GM03348 (cell line): ENCODE results near the gene SCNN1B.
"Not testable (repeated sequence)": the region's sequence is repeated elsewhere in the genome, so short reads cannot be mapped to it uniquely, and the experiment has no call there.

ENCODE experiments used
- DNase-seq: peaks from one replicate; pipeline ENCODE4 v3.0.0; 2012; ENCODE audit warnings: low spot score

Gene SCNN1B

DNA sequence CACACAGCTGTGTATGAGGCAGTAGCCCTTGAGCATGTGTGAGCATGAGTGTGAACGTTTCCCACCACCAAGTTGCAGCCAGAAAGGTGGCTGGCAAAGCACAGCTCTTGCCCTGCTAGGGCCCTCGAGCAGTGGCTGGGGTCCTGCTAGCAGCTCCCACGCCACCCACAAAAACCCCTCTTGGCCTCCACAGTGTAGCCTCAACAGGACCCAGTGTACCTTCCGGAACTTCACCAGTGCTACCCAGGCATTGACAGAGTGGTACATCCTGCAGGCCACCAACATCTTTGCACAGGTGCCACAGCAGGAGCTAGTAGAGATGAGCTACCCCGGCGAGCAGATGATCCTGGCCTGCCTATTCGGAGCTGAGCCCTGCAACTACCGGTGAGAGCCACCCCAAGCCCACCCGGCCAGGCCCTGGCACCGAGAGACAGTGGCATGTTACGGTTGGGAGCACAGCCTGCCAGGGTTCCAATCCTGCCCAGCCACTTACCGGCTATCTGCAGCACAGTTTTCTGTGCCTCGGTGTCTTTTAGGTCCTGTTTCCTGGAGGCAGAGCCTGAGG, 53.1 kb downstream of the SCNN1B start:
- DNase-seq = no peak

- DNase-seq = no peak
These were observed 54.8 kb downstream of the SCNN1B start for GRCh38 chr16:23356941-23357340.

DNA sequence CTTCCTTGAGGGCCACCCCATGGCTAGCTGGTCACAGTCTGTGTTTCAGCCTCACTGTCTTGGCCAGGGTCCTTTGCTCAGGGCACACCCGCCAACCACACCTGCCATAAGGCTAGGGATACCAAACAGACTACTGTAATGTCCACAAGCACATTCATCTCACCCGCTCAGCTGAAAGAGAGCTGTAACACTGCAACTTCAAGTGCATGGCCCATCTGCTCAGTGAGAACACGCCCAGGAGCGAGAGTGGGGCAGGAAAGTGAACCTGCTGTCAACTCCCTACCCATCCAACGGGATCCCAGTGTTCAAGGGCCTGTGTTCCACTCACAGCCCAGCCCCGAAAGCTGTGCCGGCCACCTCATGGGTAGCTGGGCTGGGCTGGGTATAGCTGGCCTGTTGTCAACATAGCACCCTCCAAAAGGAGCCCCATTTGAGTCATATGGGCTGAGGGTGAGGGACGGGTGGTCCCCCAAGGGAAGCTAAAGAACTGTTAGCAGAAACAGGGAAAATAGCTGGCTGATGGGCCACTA, 55.7 kb downstream of the SCNN1B start:
- DNase-seq = no peak

DNA sequence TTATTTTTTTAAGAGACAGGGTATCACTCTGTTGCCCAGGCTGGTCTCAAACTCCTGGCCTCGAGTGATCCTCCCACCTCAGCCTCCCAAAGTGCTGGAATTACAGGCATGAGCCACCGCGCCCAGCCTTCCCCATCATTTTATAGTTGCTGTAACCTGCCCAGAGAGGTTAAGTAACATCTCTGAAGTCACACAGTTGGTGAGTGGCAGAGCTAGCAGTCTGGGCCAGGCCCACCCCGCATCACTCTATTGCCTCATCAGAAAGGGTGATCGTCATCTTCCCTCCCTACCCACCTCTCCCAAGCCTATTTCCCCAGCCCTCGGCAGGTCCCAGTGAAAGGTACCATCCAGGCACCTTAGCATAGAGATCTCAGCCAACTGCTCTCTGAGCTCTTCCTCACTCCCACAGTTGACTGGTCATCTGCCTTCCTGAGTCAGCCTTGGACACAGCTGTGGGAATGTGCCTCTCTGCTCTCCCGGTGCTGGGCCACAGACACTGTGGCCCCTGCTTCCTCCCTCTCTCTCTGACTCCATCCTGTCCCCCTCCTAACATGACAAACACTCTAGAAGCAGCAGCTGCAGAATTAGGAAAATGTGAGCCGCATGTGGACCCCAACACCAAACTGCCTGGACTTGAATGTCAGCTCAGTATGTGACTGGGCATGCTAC, 57.1 kb downstream of the SCNN1B start:
- no peak for DNase-seq

- no peak for DNase-seq
These were observed 60.6 kb downstream of the SCNN1B start for GRCh38 chr16:23362460-23363317.

DNA sequence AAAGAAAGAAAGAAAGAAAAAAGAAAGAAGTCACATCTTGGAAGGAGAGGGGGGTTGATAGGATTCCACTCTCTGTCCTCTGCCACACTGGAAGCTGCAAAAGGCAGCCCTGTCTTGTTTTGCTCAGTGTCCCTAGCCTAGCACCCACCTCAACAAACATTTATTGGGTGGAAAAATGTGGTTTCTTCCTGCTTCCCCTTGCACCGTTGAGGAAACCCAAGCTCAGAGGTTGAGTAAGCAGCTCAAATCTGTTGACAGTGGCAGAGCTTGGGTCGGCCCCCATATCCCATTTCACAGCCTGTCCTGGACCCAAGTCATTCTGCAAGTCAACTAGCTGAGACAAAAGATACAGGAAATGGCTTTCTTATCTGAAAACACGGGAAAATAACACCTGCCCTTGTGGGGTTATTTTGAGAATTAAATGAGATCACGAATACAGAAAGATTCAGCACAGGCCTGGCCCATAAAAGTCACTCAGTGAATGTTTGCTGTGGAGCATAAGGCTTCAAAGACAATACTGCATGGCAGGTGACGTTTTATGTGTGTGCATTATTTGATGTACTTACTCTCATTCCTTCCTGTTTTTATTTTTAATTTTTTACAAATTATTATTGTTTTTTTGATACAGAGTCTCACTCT, 63.6 kb downstream of the SCNN1B start:
- no peak for DNase-seq

GRCh38 chr16:23366341-23366740, 64.2 kb downstream of the SCNN1B start:
- not testable (repeated sequence) for DNase-seq

GRCh38 chr16:23367564-23367963, 65.5 kb downstream of the SCNN1B start:
- DNase-seq = no peak

DNA sequence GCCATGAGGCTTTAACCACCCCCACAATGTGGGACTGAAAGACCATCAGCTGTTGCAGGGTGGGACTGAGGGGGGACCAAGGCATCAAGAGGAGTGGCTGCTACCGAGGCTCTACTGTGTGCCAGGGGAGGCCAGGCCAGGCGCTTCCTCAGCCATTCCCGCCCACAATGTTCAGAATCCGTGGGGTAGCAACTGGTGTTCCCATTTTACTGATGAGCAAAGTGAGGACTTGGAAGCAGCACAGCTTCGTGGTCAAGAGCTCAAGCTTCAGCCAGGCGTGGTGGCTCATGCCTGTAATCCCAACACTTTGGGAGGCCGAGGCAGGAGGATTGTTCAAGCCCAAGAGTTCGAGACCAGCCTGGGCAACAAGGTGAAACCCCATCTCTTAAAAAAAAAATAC, 65.9 kb downstream of the SCNN1B start:
- no peak for DNase-seq

DNA sequence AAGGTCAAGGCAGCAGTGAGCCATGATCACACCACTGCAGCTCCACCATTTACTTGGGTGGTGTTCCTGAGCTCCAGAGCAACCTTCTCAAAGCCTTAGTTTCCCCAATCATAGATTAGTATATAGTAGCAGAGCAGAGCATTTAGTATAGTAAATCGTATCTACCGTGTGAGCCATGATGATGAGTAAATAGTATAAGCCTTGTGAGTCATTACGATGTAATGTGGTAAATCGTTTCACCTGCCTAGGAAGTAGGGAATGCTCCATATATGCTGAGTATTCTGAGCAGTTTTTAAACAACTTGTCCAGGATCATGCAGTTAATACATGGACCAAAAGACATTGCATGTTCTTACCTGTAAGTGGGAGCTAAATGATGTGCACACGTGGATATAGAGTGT, 66.4 kb downstream of the SCNN1B start:
- no peak for DNase-seq

- DNase-seq = no peak
These were observed 67.3 kb downstream of the SCNN1B start for GRCh38 chr16:23369416-23369815.

- no peak for DNase-seq
These were observed 69.3 kb downstream of the SCNN1B start for GRCh38 chr16:23371368-23371767.

GRCh38 chr16:23373436-23374219, 71.5 kb downstream of the SCNN1B start:
- DNase-seq = no peak

- no peak for DNase-seq
These were observed 72.8 kb downstream of the SCNN1B start for GRCh38 chr16:23374721-23375510.

- DNase-seq = no peak
These were observed 73.5 kb downstream of the SCNN1B start for GRCh38 chr16:23375643-23376042.

- DNase-seq = no peak
These were observed 75.2 kb downstream of the SCNN1B start for GRCh38 chr16:23377071-23377931.

- DNase-seq = no peak
These were observed 76.2 kb downstream of the SCNN1B start for GRCh38 chr16:23378256-23378655.

- no peak for DNase-seq
These were observed 76.8 kb downstream of the SCNN1B start for GRCh38 chr16:23378921-23379320.

- DNase-seq = no peak
These were observed 77.6 kb downstream of the SCNN1B start for GRCh38 chr16:23379707-23380106.

DNA sequence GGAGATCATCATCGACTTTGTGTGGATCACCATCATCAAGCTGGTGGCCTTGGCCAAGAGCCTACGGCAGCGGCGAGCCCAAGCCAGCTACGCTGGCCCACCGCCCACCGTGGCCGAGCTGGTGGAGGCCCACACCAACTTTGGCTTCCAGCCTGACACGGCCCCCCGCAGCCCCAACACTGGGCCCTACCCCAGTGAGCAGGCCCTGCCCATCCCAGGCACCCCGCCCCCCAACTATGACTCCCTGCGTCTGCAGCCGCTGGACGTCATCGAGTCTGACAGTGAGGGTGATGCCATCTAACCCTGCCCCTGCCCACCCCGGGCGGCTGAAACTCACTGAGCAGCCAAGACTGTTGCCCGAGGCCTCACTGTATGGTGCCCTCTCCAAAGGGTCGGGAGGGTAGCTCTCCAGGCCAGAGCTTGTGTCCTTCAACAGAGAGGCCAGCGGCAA, 78.4 kb downstream of the SCNN1B start:
- no peak for DNase-seq
